ENCODE measurements around the gene COPA.

DNA sequence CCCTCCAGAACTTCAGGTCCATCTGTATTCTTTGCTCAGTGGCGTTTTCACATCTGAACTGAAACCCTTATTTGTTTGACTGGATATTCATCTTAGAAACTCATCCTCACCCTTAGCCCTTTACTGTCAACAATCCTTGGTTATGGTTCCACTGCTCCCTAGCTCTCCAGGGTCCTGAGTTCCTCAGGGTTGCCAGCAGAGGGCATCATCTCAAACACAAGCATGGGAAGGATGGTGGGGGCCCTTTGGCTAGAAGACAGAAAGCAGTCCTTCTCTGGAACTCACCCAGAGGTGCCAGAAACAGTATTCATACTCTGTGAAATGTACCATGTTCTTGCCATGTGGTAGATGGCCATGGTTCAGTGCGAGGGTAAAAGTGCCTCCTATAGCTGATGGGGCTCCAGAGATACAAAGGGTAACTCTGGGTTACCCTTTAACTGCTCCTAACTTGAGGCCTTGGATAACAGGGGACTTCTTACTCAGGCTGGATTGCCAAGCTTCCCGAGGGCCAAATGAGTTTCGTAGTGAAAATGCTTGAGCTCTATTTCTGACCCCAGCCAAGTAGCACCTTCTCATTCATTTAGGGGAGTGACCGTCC lies 11.4 kb upstream of the COPA start:
- TF ChIP-seq TAF1 (IDR thresholded peaks at IDR 0.05; ENCODE audit: low read depth, low read length) = no peak
- no peak for TF ChIP-seq POLR2AphosphoS5 (IDR thresholded peaks at IDR 0.05; ENCODE audit: low read depth, low read length)
- no peak for TF ChIP-seq POLR2A (IDR thresholded peaks at IDR 0.05; ENCODE audit: low read depth, low read length)
- TF ChIP-seq SPI1 (IDR thresholded peaks at IDR 0.05; ENCODE audit: low read depth, low read length) = no peak
